SK-N-SH (cell line): Measurements from ENCODE around the gene SPINK1. TPM values are rescaled to one million over a fixed set of nuclear protein-coding genes. Genes with fewer than 3 reads are reported as not detected.

ENCODE experiments used
- CTCF ChIA-PET: fragments of 300-600, 350-600 bp; formaldehyde crosslinking; extraction: SDS; loops from one replicate; lab custom pipeline; 2021; lab: Yijun Ruan, JAX
- POLR2A ChIA-PET: fragments of 350-600 bp; sonication (Branson Sonifier 250); formaldehyde crosslinking; extraction: SDS; loops from one replicate; lab custom pipeline; 2020; ENCODE audit warnings: antibody characterized with exemption, inconsistent platforms; lab: Yijun Ruan, JAX
- DNase-seq: peaks from one replicate; pipeline ENCODE4 v3.0.0; 2012
- H2AFZ ChIP-seq: fragments of 200-600 bp; sonication (generic); 2 replicates; pipeline ENCODE4 v1.8.1; 2016; ENCODE audit warnings: antibody characterized with exemption, mild to moderate bottlenecking, low read depth
- H3F3A ChIP-seq: fragments of 200-600 bp; sonication (generic); replicated peaks from 2 replicates; pipeline ENCODE3; 2016; ENCODE audit warnings: antibody characterized with exemption, mild to moderate bottlenecking; ENCODE audit not compliant: insufficient read depth
- H3K27ac ChIP-seq, 2 experiments: fragments of 200-500 bp in 1 of 2; fragments of 200-600 bp in 1 of 2; sonication (Bioruptor generic) in 1 of 2; sonication (generic), shearing (Covaris generic) in 1 of 2; 2 replicates each; pipeline versions ENCODE4 v1.5.1 to v1.6.1; 2014 to 2016; ENCODE audit warnings: low read depth in 2 of 2, inconsistent platforms in 1 of 2, low read length in 1 of 2, mild to moderate bottlenecking in 1 of 2, mixed read lengths in 1 of 2
- H3K27me3 ChIP-seq: fragments of 200-600 bp; sonication (generic), shearing (Covaris generic); 2 replicates; pipeline ENCODE4 v1.6.1; 2016; ENCODE audit warnings: mixed run types; ENCODE audit not compliant: insufficient read depth
- H3K36me3 ChIP-seq, 2 experiments: fragments of 200-500 bp in 1 of 2; fragments of 200-600 bp in 1 of 2; sonication (Bioruptor generic) in 1 of 2; sonication (generic) in 1 of 2; replicated peaks in 1 of 2; 2 replicates each; pipeline versions ENCODE3 to v1.5.1; 2014 to 2016; ENCODE audit warnings: low read length in 1 of 2, mild to moderate bottlenecking in 1 of 2; ENCODE audit not compliant: insufficient read depth in 2 of 2, control insufficient read depth in 1 of 2
- H3K4me1 ChIP-seq, 2 experiments: fragments of 200-500 bp in 1 of 2; fragments of 200-600 bp in 1 of 2; sonication (Bioruptor generic) in 1 of 2; sonication (generic), shearing (Covaris generic) in 1 of 2; 2 replicates each; pipeline versions ENCODE4 v1.5.1 to v1.6.1; 2014 to 2016; ENCODE audit warnings: low read depth in 1 of 2, low read length in 1 of 2, mixed run types in 1 of 2; ENCODE audit not compliant: insufficient read depth in 2 of 2, control insufficient read depth in 1 of 2
- H3K4me2 ChIP-seq: fragments of 200-600 bp; sonication (generic), shearing (Covaris generic); 2 replicates; pipeline ENCODE4 v1.6.1; 2017; ENCODE audit warnings: mixed run types
- H3K4me3 ChIP-seq, 2 experiments: fragments of 200-500 bp in 1 of 2; fragments of 200-600 bp in 1 of 2; sonication (Bioruptor generic) in 1 of 2; sonication (generic), shearing (Covaris generic) in 1 of 2; 2 replicates each; pipeline versions ENCODE4 v1.5.1 to v1.8.1; 2014 to 2016; ENCODE audit warnings: low read depth in 2 of 2, inconsistent platforms in 1 of 2, low read length in 1 of 2, mild to moderate bottlenecking in 1 of 2, mixed read lengths in 1 of 2, moderate library complexity in 1 of 2
- H3K79me2 ChIP-seq: fragments of 200-600 bp; sonication (generic); 2 replicates; pipeline ENCODE4 v1.8.1; 2017; ENCODE audit warnings: mild to moderate bottlenecking; ENCODE audit not compliant: insufficient read depth
- H3K9ac ChIP-seq: fragments of 200-600 bp; sonication (generic); 2 replicates; pipeline ENCODE4 v1.6.1; 2017; ENCODE audit warnings: mixed run types
- H3K9me2 ChIP-seq: fragments of 200-600 bp; sonication (generic); 2 replicates; pipeline ENCODE4 v1.6.1; 2017; ENCODE audit warnings: mixed run types
- H3K9me3 ChIP-seq: fragments of 200-600 bp; sonication (generic); 2 replicates; pipeline ENCODE4 v1.6.1; 2017; ENCODE audit warnings: mixed run types, mild to moderate bottlenecking, moderate library complexity
- H4K20me1 ChIP-seq: fragments of 200-600 bp; sonication (generic); 2 replicates; pipeline ENCODE4 v1.6.1; 2017; ENCODE audit warnings: mild to moderate bottlenecking, mixed run types; ENCODE audit not compliant: insufficient read depth
- ELF1 ChIP-seq: IDR thresholded peaks from 2 replicates; pipeline ENCODE4 v1.4.0; 2012
- FOSL2 ChIP-seq: IDR thresholded peaks from 2 replicates; pipeline ENCODE4 v1.4.0; 2012; ENCODE audit warnings: low read depth, mild to moderate bottlenecking, moderate library complexity, borderline replicate concordance
- FOXJ3 ChIP-seq: sonication (generic); formaldehyde crosslinking; IDR thresholded peaks from 2 replicates; pipeline ENCODE4 v1.5.1; 2020; ENCODE audit warnings: mild to moderate bottlenecking, missing genetic modification reagents
- FOXM1 ChIP-seq: IDR thresholded peaks from 2 replicates; pipeline ENCODE4 v1.4.0; 2012; ENCODE audit warnings: low read depth, mild to moderate bottlenecking
- GABPA ChIP-seq: IDR thresholded peaks from 2 replicates; pipeline ENCODE4 v1.4.0; 2012; ENCODE audit warnings: low read depth, mild to moderate bottlenecking
- GATA2 ChIP-seq: sonication (generic); formaldehyde crosslinking; IDR thresholded peaks from 2 replicates; pipeline ENCODE4 v1.5.0; 2020; ENCODE audit warnings: mild to moderate bottlenecking, missing genetic modification reagents
- JUND ChIP-seq: IDR thresholded peaks from 2 replicates; pipeline ENCODE4 v1.4.0; 2012
- MEF2A ChIP-seq: IDR thresholded peaks from 2 replicates; pipeline ENCODE4 v1.4.0; 2012; ENCODE audit warnings: low read depth, borderline replicate concordance
- MXI1 ChIP-seq: IDR thresholded peaks from 2 replicates; pipeline ENCODE4 v1.6.1; 2012; ENCODE audit warnings: mild to moderate bottlenecking, low read depth, low read length, improper control_type of control experiment
- NFIC ChIP-seq: IDR thresholded peaks from 2 replicates; pipeline ENCODE4 v1.4.0; 2012; ENCODE audit warnings: borderline replicate concordance
- RAD21 ChIP-seq: IDR thresholded peaks from 2 replicates; pipeline ENCODE4 v1.6.1; 2012; ENCODE audit warnings: mild to moderate bottlenecking, low read length
- RFX5 ChIP-seq: IDR thresholded peaks from 2 replicates; pipeline ENCODE4 v1.6.1; 2012; ENCODE audit warnings: mild to moderate bottlenecking, improper control_type of control experiment, low read length
- RXRA ChIP-seq: IDR thresholded peaks from 2 replicates; pipeline ENCODE4 v1.4.0; 2012; ENCODE audit warnings: low read depth, mild to moderate bottlenecking, borderline replicate concordance
- SIN3A ChIP-seq: IDR thresholded peaks from 2 replicates; pipeline ENCODE4 v1.6.1; 2012; ENCODE audit warnings: low read depth, mild to moderate bottlenecking, low read length, moderate library complexity, borderline replicate concordance
- TAF1 ChIP-seq: IDR thresholded peaks from 2 replicates; pipeline ENCODE4 v1.6.1; 2012; ENCODE audit warnings: low read depth, mild to moderate bottlenecking, low read length, moderate library complexity, borderline replicate concordance
- TEAD4 ChIP-seq: IDR thresholded peaks from 2 replicates; pipeline ENCODE4 v1.4.0; 2012; ENCODE audit warnings: mild to moderate bottlenecking, borderline replicate concordance; ENCODE audit not compliant: insufficient read depth
- YY1 ChIP-seq: IDR thresholded peaks from 2 replicates; pipeline ENCODE4 v1.4.0; 2012; ENCODE audit warnings: low read depth, mild to moderate bottlenecking
- WGBS: methylation state at CpG from one replicate; pipeline ENCODE4 v1.1.6; 2017; ENCODE audit warnings: low lambda C conversion rate; 5-methylcytosine and 5-hydroxymethylcytosine counted together
- polyA plus RNA-seq, 3 experiments: library from polyadenylated mRNA; depleted of rRNA; stranded (reverse); fragments of >200 nt; gene quantifications; 2 replicates each; pipeline ENCODE4 v1.2.3, GENCODE V29; 2012
- TF ChIP-seq, protein P1 (sequence below): IDR thresholded peaks from 2 replicates; pipeline ENCODE4 v1.4.0; 2012; ENCODE audit warnings: low read depth, borderline replicate concordance
- TF ChIP-seq, protein P2 (sequence below): IDR thresholded peaks from 2 replicates; pipeline ENCODE4; 2012
- TF ChIP-seq, protein P3 (sequence below): fragments of 200-600 bp; sonication (generic); IDR thresholded peaks from 2 replicates; pipeline ENCODE4 v1.6.1; 2017; ENCODE audit warnings: antibody characterized with exemption, mild to moderate bottlenecking, moderate library complexity
- TF ChIP-seq, protein P4 (sequence below): fragments of 150-350 bp; IDR thresholded peaks from 2 replicates; pipeline ENCODE4 v1.6.1; 2017; ENCODE audit warnings: antibody characterized with exemption, low read length, low read depth, borderline replicate concordance

The SPINK1 gene
- polyA plus RNA-seq, 1 of the 3 experiments (the other 2 are of a cell fraction): not detected

DNA sequence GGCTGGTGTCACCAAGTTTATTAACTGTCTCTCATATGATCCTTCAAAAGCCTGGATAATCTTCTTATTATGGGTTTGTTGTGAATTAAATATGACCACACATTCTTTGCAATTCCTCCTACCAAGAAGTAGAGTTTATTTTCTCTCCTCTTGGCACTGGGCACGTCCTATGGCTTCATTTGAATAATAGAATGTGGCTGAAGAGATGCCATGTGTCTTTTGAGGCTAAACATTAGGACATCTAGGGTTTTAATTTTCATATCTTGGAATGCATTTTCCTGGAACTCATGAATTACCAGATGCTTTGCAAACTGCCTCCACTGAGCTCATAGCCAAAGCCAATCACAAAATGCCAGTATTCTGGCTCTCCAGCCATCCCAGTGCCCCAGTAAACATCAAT, 27.1 kb upstream of the SPINK1 start:
- Histone ChIP-seq H3K9me3 (no peaks in the 10 kb centered on the region), H3K27me3 (no peaks in the 10 kb centered on the region), H4K20me1 (no peaks in the 10 kb centered on the region), H3K4me1 (no peaks in the 10 kb centered on the region; a peak in 1 of 4 replicates), H3K27ac (no peak overlapping the region), H2AFZ (no peak overlapping the region), H3K4me2 (no peak overlapping the region)
- TF ChIP-seq RFX5 (no peak), FOXM1 (no peak), MXI1 (no peak), JUND (no peak), TAF1 (no peak), YY1 (no peak), FOSL2 (no peak), TEAD4 (no peak)
- TF ChIP-seq, protein P1, sequence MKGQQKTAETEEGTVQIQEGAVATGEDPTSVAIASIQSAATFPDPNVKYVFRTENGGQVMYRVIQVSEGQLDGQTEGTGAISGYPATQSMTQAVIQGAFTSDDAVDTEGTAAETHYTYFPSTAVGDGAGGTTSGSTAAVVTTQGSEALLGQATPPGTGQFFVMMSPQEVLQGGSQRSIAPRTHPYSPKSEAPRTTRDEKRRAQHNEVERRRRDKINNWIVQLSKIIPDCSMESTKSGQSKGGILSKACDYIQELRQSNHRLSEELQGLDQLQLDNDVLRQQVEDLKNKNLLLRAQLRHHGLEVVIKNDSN: no peak
- TF ChIP-seq, protein P2, sequence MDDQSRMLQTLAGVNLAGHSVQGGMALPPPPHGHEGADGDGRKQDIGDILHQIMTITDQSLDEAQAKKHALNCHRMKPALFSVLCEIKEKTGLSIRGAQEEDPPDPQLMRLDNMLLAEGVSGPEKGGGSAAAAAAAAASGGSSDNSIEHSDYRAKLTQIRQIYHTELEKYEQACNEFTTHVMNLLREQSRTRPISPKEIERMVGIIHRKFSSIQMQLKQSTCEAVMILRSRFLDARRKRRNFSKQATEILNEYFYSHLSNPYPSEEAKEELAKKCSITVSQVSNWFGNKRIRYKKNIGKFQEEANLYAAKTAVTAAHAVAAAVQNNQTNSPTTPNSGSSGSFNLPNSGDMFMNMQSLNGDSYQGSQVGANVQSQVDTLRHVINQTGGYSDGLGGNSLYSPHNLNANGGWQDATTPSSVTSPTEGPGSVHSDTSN: no peak
- TF ChIP-seq, all 33 proteins: peak for 0
- CTCF ChIA-PET: interaction anchor here (0.7 to 3.0 kb wide), 28 partner anchors 13 to 326 kb away, joined by 3 to 34 read pairs (median 5); no protein-coding TSS in a partner anchor
- Histone ChIP-seq H3K79me2 (no peaks in the 10 kb centered on the region), H3F3A (no peaks in the 10 kb centered on the region), H3K9me2 (no peaks in the 10 kb centered on the region), H3K4me3 (no peak overlapping the region), H3K36me3 (no peaks in the 10 kb centered on the region), H3K9ac (no peak overlapping the region)
- POLR2A ChIA-PET: no interaction called here
- DNase-seq: no peak
- 16% methylated on average over 1 of the region's 1 CpG for WGBS

DNA sequence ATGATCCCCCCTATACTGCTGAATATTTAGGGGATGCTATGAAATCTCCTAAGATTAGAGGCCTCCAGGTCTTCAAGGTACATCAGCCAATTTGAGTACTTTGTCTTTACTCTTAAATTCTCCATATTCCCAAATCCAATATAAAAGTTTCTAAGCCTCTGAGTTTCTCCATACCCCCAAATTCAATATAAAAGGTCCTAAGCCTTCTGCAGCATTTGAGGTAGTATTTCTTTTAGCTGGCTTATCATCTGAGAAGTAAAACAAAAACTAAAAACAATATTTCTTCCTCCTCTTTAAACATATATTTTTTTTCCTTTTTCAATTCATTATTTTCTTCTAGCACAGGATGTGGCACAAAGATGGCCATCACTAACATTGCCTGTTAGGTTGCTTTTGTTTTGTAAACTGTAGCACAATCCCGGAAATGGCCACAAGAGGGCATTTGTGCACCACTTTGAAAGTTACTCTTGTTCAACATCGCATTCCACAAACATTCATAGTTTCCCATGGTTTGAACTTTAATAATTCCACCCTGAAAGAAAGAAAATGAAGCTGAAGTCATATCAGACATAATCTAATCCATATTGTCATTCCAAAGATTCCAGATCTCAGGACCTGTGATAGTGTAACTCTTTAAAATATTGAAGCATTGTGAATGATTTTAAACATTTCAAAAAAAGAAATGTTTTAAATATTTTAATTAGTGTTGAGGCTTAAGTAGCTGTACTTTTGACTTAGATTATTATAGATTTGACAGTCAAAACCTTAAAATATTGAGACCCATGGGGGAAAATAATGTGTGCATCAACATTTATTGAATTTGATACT, 26.0 kb upstream of the SPINK1 start:
- Histone ChIP-seq H3K27ac (no peak overlapping the region), H3K36me3 (no peaks in the 10 kb centered on the region), H3K9me3 (no peaks in the 10 kb centered on the region), H3K4me1 (no peaks in the 10 kb centered on the region; a peak in 1 of 4 replicates), H3K9ac (no peak overlapping the region), H3K79me2 (no peaks in the 10 kb centered on the region), H3K4me3 (no peak overlapping the region), H3F3A (no peaks in the 10 kb centered on the region), H3K9me2 (no peaks in the 10 kb centered on the region), H4K20me1 (no peaks in the 10 kb centered on the region), H2AFZ (no peak overlapping the region), H3K4me2 (no peak overlapping the region), H3K27me3 (no peaks in the 10 kb centered on the region)
- 2% methylated on average over 2 of the region's 2 CpGs for WGBS
- ChIA-PET CTCF (interaction anchor here (0.6 to 3.0 kb wide), 49 partner anchors 8 to 327 kb away, joined by 3 to 34 read pairs (median 4); partner anchors contain the start of gene SCGB3A2), POLR2A (no interaction called here)
- peak; percentile 21 for DNase-seq
- TF ChIP-seq SIN3A (no peak), YY1 (no peak), FOXM1 (no peak), ELF1 (peak; percentile 22; the same call in 1 of the 2 replicates), RAD21 (peak; percentile 80), TAF1 (no peak), NFIC (no peak), RXRA (no peak), GABPA (no peak), RFX5 (no peak), FOXJ3 (CRISPR knock-in tag) (no peak), MEF2A (no peak), GATA2 (CRISPR knock-in tag) (no peak), TEAD4 (no peak)
- TF ChIP-seq, protein P3, sequence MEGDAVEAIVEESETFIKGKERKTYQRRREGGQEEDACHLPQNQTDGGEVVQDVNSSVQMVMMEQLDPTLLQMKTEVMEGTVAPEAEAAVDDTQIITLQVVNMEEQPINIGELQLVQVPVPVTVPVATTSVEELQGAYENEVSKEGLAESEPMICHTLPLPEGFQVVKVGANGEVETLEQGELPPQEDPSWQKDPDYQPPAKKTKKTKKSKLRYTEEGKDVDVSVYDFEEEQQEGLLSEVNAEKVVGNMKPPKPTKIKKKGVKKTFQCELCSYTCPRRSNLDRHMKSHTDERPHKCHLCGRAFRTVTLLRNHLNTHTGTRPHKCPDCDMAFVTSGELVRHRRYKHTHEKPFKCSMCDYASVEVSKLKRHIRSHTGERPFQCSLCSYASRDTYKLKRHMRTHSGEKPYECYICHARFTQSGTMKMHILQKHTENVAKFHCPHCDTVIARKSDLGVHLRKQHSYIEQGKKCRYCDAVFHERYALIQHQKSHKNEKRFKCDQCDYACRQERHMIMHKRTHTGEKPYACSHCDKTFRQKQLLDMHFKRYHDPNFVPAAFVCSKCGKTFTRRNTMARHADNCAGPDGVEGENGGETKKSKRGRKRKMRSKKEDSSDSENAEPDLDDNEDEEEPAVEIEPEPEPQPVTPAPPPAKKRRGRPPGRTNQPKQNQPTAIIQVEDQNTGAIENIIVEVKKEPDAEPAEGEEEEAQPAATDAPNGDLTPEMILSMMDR: peak; percentile 92
- TF ChIP-seq, protein P4, sequence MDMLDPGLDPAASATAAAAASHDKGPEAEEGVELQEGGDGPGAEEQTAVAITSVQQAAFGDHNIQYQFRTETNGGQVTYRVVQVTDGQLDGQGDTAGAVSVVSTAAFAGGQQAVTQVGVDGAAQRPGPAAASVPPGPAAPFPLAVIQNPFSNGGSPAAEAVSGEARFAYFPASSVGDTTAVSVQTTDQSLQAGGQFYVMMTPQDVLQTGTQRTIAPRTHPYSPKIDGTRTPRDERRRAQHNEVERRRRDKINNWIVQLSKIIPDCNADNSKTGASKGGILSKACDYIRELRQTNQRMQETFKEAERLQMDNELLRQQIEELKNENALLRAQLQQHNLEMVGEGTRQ: no peak
- TF ChIP-seq, protein P1: no peak
